GM18502 (cell line): ENCODE measurements around the gene C10orf90.

Source experiments
- ATAC-seq: cut with Tn5 transposase; IDR thresholded peaks from one replicate; pipeline ENCODE4 v1.9.1; 2021; ENCODE audit warnings: mild to moderate bottlenecking; ENCODE audit not compliant: unreplicated experiment, poor library complexity

C10orf90 gene

DNA sequence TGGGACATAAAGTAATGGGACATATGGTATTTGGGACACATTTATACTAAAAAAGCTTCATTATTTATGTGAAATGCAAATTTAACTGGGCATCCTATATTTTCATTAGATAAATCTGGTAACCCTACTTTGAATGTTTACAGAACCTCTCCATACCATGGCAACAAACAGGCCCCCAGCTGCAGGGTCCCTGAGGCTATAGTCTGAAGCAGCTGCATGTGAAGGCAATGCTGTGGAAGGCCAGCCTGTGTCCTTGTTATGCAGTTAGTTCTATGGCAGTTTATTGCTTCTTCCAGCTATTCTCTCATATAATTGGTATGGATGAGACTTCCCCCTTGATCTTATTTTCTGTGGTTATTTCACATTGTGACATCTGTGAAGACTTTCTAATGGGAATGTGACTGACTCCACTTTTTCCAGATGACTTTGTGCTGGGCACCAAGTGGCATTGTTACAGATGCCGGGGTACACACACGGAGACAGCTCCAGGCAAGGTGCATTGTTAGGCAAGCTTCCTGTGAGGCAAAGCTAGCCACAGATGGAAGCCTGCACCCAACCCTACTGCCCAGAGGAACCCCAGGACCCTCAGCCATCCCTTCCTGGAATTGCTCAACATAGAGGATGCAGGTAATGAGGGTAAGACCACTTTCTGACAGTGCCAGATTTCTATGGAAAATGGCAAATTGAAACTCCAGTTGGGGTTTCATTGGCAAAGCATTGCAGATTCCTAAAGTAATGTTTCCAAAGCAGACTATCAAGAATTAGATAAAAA lies 232.7 kb downstream of the C10orf90 start:
- no peak for ATAC-seq

DNA sequence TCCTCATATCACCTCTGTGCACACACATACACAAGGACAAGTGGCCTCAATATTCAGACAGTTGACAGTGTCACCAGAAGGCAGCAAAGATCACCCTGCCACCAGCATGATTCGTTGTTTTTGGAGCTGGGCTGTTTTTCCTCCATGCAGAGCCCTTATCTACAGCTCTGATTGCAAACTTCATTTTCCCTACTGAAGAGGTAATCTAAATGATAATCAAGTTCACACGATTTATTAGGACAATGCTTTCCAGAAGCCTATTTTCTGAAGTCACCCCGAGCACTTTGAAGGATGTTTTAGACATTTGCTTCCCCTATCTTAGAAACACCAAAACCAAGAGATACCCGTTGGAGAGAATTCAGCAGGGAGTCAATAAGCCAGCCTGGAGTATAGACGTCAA lies 236.3 kb downstream of the C10orf90 start:
- ATAC-seq, result no peak

DNA sequence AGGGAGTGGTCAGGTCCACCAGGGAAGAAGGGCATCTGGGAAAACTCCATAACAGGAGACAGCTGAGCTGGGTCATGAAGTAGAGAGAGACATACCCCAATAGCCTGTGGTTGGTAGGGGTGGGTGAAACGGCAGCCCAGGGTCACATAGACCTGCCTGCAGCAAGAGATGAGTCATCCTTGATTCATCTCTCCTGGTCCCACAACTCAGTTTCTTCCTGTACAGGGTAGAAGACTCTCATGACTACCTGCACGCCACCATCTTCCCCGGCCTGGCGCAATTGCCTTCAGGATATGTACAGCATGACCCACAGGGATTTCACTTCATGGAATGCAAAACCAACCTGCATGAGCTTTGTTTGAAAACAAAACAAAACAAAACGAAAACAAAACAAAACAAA lies 237.1 kb downstream of the C10orf90 start:
- no peak for ATAC-seq

DNA sequence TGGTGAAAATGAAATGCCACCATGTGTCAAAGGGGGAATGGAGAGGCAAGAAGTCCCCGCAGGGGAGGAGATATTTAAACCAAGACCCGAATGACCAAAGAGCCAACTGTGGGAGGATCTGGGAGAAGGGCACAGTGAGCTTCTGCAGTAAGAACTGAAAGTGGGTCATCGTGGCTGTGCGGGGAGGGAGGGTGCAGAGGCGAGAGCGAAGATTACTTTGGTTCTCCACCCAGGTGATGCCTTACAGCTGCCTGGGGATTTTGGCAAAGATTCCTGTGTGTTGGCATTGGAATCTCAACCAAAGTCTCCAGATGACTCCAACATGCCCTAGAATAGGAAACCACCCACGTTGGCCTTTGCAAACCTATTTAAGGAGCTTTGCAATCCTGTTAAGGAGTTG lies 238.0 kb downstream of the C10orf90 start:
- no peak for ATAC-seq

DNA sequence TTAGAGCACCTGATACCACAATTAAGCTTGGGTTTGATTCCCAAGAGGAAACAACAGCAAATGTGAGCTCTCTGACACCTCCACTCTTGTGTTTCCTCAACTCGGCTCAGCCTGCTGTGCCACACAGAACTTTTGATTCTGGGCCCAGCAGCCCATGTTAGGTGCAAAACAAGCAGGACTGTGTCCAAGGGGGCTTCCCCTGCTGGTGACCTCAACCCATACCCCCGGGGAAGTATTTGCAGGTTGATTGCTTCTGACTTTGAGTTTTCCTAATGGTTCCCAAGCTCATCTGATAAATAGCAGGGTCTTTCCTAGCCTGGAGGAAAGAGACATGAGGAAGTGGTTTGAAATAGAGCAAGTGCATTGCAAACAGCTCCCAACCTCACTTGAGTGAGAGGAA lies 238.7 kb downstream of the C10orf90 start:
- no peak for ATAC-seq

DNA sequence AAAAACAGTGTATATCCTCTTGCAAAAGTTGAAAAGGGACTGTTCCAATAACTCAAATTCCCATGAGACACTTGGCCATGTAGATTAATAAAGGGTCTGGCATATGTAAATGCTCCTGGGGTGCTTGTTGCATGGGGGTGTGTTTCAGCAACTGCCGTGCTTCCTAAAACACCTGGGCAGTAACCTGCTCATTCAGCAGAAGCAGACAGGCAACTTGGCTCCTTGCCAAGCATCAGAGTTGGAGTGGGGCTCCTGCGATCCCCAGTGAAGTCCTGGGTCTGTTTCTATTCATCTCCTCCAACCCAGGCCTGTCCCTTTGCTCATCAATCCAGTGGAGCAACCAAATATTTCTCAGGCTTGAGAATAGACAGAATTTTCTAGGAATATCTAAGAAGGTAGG lies 240.0 kb downstream of the C10orf90 start:
- no peak for ATAC-seq

DNA sequence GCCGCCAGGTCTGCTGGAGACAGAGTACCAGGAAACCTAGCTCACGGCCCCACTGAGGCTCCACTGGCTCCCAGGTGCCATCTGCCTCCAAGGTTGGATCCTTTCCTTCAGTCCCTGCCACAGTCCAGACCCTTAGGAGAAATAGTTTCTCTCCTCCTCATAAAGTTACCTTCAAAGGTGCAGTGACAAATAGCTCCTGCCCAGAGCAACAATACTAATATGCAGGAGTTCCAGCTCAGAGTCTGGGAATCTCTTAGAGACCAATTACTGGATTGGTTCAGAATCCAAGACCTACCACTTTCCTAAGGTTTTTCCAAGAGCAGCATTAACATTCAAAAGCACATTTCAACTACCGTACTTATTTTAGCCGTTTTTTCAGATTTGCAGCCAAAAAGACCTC lies 241.2 kb downstream of the C10orf90 start:
- ATAC-seq, result no peak

DNA sequence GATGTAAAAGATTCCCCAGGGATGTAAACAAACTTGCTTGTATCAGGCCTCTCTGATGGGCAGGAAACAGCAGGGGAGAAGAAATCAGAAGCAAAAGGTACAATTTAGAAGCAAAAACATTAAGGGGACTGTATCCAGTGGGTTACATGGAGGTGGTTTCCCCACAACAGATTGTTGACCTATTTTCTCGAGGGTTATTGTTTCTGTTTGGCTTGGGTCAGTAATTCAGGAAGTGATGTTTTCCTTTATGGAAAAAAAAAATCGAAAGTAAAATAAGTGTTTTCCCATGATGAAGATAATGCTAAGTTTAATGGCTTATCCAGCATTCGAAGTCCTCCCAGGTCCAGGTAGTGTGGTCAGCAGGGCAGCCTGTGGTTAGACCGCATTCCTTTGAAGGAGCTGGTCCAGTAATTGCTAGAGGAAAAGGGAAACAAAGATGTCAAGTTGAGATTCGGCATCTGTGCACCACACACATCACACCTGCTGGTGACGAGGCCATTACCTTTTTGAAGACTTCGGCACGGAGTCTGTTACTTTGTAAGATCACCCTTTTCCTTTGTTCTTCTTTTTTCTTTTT lies 244.9 kb downstream of the C10orf90 start:
- ATAC-seq, result no peak

DNA sequence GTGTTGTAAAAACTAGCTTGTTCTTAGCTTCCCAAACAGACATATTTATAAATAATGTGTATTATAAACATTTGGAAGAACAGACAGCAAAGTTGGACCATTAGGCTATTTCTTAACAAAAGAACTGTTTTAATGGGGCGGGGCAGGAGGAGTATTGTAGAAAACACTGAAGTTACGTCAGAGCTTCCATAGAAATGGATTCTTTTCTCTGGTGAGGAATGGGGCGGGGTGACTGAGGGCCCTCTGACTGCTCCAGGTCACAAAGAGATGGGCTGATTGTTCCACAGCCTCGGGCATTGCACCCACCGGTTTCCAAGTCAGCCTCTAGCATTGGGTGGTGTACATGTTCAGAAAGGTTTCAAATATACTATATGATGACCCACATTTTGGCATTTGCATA lies 245.5 kb downstream of the C10orf90 start:
- ATAC-seq, result no peak

DNA sequence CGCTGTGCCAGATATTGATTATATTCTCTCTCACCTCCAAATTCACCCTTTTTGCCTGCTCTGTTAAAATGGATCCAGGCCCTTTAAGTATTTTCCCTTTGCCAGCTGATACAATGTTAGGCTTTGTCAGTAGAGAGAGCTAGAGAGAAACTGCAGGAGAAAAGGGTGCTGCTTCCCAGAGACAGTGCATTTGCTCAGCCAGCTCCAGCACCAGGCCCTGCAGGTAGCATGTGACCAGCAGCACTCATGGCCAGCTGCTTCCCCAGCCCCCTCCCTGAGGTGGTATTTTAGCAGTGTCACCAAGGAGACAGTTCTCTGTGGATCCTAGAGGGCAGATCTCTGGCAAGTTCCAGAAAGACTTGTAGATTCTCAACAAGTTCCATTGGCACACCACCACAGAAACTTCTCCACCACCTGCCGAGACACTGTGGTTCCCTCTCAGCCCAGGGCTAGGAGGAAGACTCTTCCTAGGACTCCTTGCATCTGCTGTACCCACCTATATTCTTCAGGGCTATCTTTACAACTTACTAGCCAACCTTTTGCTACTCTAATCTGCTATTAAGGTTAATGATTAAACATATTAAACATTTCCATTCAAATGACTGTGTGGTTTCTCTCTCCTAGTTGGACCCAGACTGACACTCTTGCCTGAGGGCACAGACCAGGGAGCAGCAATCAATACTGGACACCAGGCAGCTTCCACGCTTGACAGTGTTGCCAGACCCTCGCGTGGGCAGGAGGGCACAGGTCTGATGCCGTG lies 246.6 kb downstream of the C10orf90 start:
- ATAC-seq, result no peak

DNA sequence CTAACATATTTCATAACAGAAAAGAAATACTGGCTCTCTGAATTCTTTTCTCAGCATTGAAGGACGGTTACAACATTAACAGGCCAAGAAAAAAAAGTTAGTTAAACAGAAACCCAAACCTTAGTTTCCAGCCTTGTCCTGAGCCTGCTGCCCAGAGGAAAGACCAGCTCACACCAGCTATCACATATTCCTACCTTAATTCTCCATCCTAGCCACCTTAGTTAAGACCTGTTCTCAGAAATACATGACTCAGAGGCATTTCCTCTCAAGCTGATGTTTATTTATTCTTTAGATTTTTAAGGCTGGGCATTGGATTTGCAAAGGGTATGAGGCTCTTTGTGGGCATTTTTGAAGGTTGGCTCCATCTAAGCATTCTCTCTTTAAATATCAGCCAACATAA lies 247.9 kb downstream of the C10orf90 start:
- ATAC-seq, result no peak

DNA sequence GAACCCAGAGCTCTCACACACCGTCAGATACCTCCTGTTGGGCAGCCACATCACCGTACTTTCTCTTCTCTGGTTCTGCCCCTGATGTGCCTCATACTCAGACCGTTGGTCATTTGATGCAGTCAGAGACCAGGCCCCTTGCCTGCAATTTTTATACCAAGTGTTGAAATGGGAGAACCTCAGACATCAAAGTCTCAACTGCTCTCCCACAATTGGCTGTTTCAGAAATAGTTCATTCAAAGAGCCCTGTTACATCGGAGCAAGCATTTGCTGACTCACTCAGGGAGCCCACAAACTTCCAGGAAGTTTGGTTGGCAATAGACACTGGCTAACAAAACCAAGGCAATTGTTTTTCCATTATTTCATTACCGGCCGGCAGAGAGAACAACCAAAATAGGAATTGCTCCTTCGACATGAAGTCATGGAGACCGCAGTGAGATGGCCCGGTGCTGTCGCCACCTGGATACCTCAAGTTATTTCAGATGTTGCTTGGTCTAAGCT lies 248.7 kb downstream of the C10orf90 start:
- no peak for ATAC-seq

DNA sequence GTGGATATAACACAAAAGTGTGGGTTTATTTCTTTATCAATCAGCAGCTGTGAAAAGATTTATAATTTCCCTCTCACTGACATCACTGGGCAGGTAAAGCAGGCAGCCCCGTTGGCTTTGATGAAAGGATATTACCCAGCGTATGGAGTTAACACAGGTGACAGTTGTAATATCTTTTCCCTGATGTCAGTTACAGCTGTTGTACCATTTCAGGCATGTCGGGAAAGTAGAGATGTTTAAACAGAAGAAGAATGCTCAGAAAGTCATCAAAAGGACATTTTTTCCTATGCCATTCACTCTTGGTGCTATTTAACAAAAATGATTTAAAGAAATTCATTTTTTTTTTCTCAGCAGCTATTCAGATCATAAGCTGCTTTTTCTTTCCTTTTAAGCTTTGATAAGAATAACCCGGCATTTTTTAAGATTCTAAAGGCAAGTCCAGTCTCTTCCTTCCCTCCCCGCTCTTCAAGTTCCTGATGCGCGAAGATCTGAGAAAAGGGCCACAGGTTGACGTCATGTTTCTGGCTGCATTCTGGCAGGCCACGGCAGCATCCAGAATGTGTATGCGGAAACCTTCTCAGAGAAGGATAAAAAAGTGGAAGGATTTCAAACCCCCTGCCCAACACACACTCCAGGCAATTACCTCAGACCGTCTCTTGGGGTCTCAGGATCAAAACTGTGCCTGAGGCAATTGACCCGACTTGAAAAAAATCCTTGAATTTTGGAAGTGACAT lies 249.8 kb downstream of the C10orf90 start:
- ATAC-seq, result no peak

DNA sequence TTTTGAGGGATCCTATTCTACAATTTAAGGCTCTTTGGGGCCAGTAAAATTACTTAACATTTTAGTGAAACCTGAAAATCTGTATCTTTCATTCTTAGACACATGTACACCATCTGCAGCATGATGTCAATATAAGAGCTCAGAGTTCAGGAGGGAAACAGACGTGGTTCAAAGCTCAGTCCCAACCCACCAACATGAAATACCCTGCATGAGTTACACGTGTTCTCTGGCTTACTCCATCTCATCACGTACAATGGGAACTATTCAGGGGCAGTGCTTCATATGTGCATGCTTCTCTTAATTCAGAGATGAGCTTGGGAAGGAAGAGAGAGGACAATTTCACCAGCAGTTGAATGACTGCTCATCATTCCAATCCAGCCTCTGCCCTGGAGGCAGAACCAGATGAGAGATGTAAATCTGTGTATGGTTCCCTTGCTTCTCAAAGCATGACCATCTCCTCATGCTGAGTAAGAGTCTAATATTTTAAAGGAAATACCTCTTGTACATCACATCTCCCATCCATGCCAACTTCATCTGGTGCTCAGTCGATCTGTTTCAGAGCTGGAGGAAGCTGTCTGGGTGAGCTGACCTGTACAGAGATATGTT lies 253.2 kb downstream of the C10orf90 start:
- ATAC-seq, result no peak

DNA sequence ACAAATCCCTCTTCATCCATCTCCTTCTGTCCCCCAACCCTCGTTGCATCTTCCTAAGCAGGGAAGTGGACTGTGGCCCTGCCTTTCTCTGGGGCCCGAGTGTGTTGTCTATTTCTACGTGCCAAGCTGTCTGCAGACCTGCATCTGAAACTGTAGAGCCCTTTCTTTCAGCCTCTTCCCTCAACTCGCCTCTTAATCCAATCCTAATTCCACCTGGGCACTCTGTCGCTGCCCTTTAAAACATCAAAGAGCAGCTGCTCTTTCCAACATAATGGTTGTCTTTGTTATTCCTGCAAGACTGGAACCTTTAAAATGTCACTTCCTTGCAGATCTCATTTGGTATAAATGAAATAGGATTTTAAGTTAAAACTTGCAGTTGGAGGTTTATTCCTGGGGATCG lies 260.7 kb downstream of the C10orf90 start:
- ATAC-seq, result no peak

DNA sequence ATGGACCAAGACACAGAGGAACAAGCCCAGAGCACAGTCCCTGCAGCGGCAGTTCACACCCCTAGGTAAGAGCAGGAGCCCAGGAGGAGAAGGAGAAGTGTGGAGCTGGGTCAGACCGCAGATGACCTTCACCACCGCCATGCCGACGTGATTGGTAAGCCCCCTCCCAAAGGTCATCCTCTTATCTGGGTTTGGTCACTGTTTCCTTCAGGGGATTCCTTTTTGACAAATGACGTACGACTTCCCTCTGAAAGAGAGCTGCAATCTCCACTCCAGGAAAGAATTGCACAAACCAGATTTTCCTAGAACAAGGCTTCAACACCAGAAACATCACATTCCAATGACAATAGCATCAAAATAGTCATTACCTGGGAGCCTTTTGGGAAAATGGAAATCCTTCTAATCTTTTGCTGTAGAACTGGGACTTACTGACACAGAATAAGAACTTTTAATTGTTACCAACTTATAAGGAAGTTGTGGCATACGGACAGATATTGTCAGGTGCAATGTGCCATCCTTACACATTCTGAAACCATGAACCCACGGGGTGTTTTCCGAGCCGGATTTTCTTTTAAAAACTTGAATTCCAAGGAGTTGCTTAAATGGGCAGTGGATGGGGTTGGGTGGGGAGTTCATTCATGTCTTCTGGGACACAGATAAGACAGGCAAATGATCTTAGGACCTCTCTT lies 261.4 kb downstream of the C10orf90 start:
- ATAC-seq, result no peak

DNA sequence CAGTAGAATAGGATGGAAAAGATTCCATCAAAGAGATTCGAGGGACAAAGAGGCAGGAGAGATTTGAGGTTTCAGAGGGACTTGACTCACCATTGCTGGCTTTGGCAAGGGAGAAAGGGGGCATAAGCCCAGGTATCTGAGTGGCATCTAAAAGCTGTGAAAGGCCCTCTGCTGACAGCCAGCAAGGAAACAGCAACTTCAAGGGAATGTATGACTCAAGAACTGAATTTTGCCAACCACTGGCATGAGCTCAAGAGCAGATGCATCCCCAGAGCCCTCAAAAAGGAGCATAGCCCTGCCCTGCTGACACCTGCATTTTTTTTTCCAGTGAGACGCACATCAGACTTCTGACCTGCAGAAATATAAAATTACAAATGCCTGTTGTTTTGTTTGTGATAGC lies 262.7 kb downstream of the C10orf90 start:
- ATAC-seq, result no peak

DNA sequence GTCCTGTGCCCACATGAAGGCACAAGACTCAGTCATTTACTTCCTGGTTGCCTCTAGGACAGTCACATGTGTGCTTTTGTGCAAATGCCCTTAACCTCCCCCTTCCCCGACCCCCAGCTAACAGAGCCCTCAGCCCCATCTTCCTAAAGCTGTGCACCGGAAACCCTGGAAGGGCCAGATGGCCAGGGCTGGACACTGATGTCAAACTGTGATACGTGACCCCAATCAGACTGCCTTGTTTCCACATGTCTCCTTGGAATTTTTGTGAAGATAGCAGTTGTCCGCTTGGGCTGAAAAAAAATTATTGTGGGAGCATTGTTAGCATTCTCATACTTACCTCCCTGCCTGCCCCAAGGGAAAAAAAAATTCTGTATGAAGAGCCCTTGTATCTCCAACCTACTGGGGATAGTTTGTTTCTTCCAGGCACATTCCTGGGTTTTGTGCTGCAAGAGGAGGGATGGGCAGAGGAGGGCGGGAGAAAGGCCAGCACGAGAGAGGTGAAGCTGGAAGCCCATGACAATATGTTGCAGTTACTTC lies 265.2 kb downstream of the C10orf90 start:
- ATAC-seq, result no peak
